Natural killer cell (primary cell): ENCODE data around the gene CAMSAP1. TPM values are rescaled to one million over a fixed set of nuclear protein-coding genes. Genes with fewer than 3 reads are reported as not detected.

Experiments
- ATAC-seq, 3 donors: fragments of 150-1000 bp in 2 of 3; fragments of 200-7000 bp in 1 of 3; cut with Tn5 transposase; 1 replicate in 1 of 3; 2 replicates in 2 of 3; pipeline ENCODE4 v1.10.0; 2021; ENCODE audit warnings: mild to moderate bottlenecking in 2 of 3, moderate library complexity in 2 of 3
- DNase-seq, 2 donors: peaks; one replicate each; pipeline versions ENCODE4 v3.0.0 to v3.0.0-alpha.2; 2013 to 2021; ENCODE audit warnings: mixed read lengths in 1 of 2
- H3K27ac ChIP-seq: one replicate; pipeline ENCODE4 v1.5.1; 2013; ENCODE audit warnings: mild to moderate bottlenecking, low read length
- H3K27me3 ChIP-seq: one replicate; pipeline ENCODE4 v1.6.1; 2013; ENCODE audit warnings: low read length; ENCODE audit not compliant: control insufficient read depth, insufficient read depth
- H3K36me3 ChIP-seq: one replicate; pipeline ENCODE4 v1.6.1; 2013; ENCODE audit warnings: low read length; ENCODE audit not compliant: control insufficient read depth, insufficient read depth
- H3K4me1 ChIP-seq: one replicate; pipeline ENCODE4 v1.6.1; 2013; ENCODE audit warnings: low read length; ENCODE audit not compliant: control insufficient read depth, insufficient read depth
- H3K4me3 ChIP-seq: one replicate; pipeline ENCODE4 v1.5.1; 2013; ENCODE audit warnings: low read length
- H3K9me3 ChIP-seq: one replicate; pipeline ENCODE4 v1.6.1; 2013; ENCODE audit warnings: low read length; ENCODE audit not compliant: control insufficient read depth, insufficient read depth
- H3K27ac Mint-ChIP-seq, 2 donors: one replicate each; pipeline ENCODE4 v1.8.0; 2022; ENCODE audit warnings: mild to moderate bottlenecking in 2 of 2, mixed read lengths in 2 of 2, moderate library complexity in 1 of 2
- H3K27me3 Mint-ChIP-seq, 2 donors: one replicate each; pipeline ENCODE4 v1.8.0; 2022; ENCODE audit warnings: low read depth in 2 of 2, mixed read lengths in 2 of 2
- H3K36me3 Mint-ChIP-seq: one replicate; pipeline ENCODE4 v1.8.0; 2022; ENCODE audit warnings: mixed read lengths
- H3K4me1 Mint-ChIP-seq, 2 donors: one replicate each; pipeline ENCODE4 v1.8.0; 2022; ENCODE audit warnings: mixed read lengths in 2 of 2
- H3K4me3 Mint-ChIP-seq: one replicate; pipeline ENCODE4 v1.8.0; 2022; ENCODE audit warnings: mild to moderate bottlenecking, moderate library complexity, mixed read lengths
- H3K9me3 Mint-ChIP-seq, 2 donors: one replicate each; pipeline ENCODE4 v1.8.0; 2022; ENCODE audit warnings: mixed read lengths in 2 of 2
- WGBS: methylation state at CpG from one replicate; pipeline ENCODE4 v1.1.7; 2013; ENCODE audit warnings: missing lambda C conversion rate; ENCODE audit not compliant: insufficient coverage; 5-methylcytosine and 5-hydroxymethylcytosine counted together
- intact Hi-C: fragments of 100-400 bp; cut with micrococcal nuclease; formaldehyde crosslinking; loops from one replicate; pipeline ENCODE4 v1.14.2; 2022
- total RNA-seq, 4 donors: library from RNA; stranded (reverse); fragments of 120-200 nt in 1 of 4; gene quantifications; one replicate each; pipeline versions ENCODE4 v1.2.3 to v1.2.4, GENCODE V29; 2013 to 2022
- TF ChIP-seq, protein P1 (sequence below): fragments of 200-600 bp; IDR thresholded peaks from one replicate; pipeline ENCODE4 v1.8.0; 2022; ENCODE audit warnings: antibody characterized with exemption

Gene CAMSAP1
- total RNA-seq, 3 donors from 2014 or later (not counting 1 experiment from before 2014, with no cell fraction given), result 25.9 to 33.5 (median 28.1) TPM

DNA sequence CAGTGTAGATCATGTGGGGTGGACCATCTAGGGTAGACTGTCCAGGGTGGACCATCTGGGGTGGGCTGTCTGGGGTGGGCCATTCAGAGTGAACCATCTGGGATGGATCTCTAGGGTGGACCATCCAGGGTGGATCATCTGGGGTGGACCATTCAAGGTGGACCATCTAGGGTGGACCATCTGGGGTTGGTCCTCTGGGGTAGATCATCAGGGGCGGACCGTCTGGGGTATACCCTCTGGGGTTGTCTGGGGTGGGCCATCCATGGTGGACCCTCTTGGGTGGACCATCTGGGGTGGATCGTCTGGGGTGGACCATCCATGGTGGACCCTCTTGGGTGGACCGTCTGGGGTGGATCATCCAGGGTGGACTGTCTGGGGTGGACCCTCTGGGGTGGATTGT is 141.1 kb downstream of the CAMSAP1 start:
- peaks cover 0 to 3% of the 10 kb centered on the region in 2 donors for H3K4me1 Mint-ChIP-seq
- H3K27ac Mint-ChIP-seq, result no peak overlapping the region
- no peak for ATAC-seq
- Histone ChIP-seq H3K27me3 (no peaks in the 10 kb centered on the region), H3K4me1 (no peaks in the 10 kb centered on the region), H3K27ac (no peak overlapping the region), H3K4me3 (no peak overlapping the region), H3K9me3 (peaks cover 15% of the 10 kb centered on the region), H3K36me3 (no peaks in the 10 kb centered on the region)
- no peaks in the 10 kb centered on the region for H3K36me3 Mint-ChIP-seq
- no peak overlapping the region for H3K4me3 Mint-ChIP-seq
- no peaks in the 10 kb centered on the region for H3K9me3 Mint-ChIP-seq
- TF ChIP-seq, protein P1, sequence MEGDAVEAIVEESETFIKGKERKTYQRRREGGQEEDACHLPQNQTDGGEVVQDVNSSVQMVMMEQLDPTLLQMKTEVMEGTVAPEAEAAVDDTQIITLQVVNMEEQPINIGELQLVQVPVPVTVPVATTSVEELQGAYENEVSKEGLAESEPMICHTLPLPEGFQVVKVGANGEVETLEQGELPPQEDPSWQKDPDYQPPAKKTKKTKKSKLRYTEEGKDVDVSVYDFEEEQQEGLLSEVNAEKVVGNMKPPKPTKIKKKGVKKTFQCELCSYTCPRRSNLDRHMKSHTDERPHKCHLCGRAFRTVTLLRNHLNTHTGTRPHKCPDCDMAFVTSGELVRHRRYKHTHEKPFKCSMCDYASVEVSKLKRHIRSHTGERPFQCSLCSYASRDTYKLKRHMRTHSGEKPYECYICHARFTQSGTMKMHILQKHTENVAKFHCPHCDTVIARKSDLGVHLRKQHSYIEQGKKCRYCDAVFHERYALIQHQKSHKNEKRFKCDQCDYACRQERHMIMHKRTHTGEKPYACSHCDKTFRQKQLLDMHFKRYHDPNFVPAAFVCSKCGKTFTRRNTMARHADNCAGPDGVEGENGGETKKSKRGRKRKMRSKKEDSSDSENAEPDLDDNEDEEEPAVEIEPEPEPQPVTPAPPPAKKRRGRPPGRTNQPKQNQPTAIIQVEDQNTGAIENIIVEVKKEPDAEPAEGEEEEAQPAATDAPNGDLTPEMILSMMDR, result no peak
- WGBS, result 98% methylated on average over 4 of the region's 4 CpGs
- intact Hi-C loops, result no loop called here
- H3K27me3 Mint-ChIP-seq, result peaks cover 0 to 4% of the 10 kb centered on the region in 2 donors
- DNase-seq, result no peak

DNA sequence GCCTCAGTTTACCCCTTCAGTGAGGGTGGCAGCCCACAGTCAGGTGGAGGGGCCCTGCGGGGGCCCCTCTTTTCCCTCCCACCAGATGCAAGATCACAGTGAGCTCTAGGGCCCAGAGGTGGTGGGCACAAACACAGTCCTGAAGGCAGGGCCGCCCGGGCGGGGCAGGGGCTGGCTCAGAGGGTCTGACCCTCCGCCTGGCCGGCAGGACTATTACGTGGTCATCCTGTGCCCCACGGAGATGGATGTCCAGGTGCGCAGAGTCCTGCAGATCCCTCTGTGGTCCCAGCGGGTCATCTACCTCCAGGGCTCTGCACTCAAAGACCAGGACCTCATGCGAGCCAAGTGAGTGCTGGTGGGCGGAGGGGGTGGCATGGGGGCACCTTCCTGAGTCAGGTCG is 141.9 kb downstream of the CAMSAP1 start:
- 95% methylated on average over 13 of the region's 13 CpGs for WGBS
- no peak overlapping the region for H3K4me3 ChIP-seq
- Mint-ChIP-seq H3K36me3 (no peaks in the 10 kb centered on the region), H3K27me3 (peaks cover 0 to 4% of the 10 kb centered on the region in 2 donors), H3K4me3 (no peak overlapping the region), H3K9me3 (no peaks in the 10 kb centered on the region), H3K27ac (no peak overlapping the region), H3K4me1 (peaks cover 0 to 10% of the 10 kb centered on the region in 2 donors)
- peaks cover 15% of the 10 kb centered on the region for H3K9me3 ChIP-seq
- no peak overlapping the region for H3K27ac ChIP-seq
- intact Hi-C loops, result no loop called here
- no peaks in the 10 kb centered on the region for H3K27me3 ChIP-seq
- no peaks in the 10 kb centered on the region for H3K36me3 ChIP-seq
- ATAC-seq, result no peak
- DNase-seq, result no peak
- TF ChIP-seq, protein P1, result no peak
- H3K4me1 ChIP-seq, result no peaks in the 10 kb centered on the region

DNA sequence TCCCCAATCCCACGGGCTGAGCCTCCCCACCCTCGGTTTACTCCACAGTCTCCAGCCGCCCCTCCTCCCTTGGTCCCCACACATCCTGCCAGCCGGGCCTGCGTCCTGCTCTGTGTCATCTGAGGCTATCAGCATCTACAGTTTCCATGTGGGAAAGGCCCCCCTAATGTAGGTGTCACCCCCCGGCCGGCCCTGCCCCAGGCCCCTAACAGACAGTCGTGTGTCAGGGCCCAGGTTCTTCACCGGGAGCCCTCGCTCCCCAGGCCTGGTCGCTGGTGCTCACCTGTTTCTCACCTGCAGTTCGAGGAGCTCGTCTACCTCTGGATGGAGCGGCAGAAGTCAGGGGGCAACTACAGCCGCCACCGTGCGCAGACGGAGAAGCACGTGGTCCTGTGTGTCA is 142.6 kb downstream of the CAMSAP1 start:
- no peak overlapping the region for H3K4me3 ChIP-seq
- H3K9me3 ChIP-seq, result peaks cover 15% of the 10 kb centered on the region
- H3K36me3 Mint-ChIP-seq, result no peaks in the 10 kb centered on the region
- no peak overlapping the region for H3K4me3 Mint-ChIP-seq
- ATAC-seq (no peak), DNase-seq (no peak)
- WGBS, result 87% methylated on average over 19 of the region's 19 CpGs
- intact Hi-C loops, result no loop called here
- H3K4me1 ChIP-seq, result no peaks in the 10 kb centered on the region
- no peaks in the 10 kb centered on the region for H3K27me3 ChIP-seq
- H3K9me3 Mint-ChIP-seq, result no peaks in the 10 kb centered on the region
- H3K4me1 Mint-ChIP-seq, result peaks cover 0 to 10% of the 10 kb centered on the region in 2 donors
- no peaks in the 10 kb centered on the region for H3K36me3 ChIP-seq
- H3K27ac Mint-ChIP-seq, result no peak overlapping the region
- TF ChIP-seq, protein P1, result no peak
- H3K27ac ChIP-seq, result no peak overlapping the region
- H3K27me3 Mint-ChIP-seq, result peaks cover 0 to 4% of the 10 kb centered on the region in 2 donors

DNA sequence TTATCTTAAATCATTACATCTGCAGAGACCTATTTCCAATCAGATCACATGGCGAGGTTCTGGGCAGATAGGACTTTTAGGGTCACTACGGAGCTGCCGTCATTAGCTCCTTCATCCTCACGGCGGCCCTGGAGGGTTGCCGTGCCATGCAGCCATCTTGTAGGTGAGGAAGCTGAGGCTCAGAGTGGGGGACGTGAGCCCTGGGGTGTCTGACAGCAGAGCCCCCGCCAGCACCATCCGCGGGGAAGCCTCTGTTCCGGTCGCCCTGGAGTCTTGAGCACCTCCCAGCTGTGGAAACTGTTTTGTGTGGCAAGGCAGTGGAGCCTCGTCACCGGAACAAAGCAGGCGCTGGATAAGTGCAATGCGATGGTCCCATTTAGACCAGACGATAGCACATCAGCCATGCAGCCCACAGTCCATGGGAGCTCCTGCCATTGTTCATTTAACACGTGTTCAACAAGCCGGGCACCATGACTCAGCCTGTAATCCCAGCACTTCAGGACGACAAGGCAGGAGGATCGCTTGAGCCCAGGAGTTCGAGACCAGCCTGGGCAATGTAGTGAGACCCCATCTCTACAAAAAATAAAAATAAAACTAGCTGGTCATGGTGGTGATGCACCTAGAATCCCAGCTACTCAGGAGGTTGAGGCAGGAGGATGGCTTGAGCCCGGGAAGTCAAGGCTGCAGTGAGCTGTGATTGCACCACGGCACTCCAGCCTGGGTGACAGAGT is 143.5 kb downstream of the CAMSAP1 start:
- no peak for DNase-seq
- ATAC-seq, result no peak
- no peak overlapping the region for H3K27ac Mint-ChIP-seq
- no peak overlapping the region for H3K4me3 Mint-ChIP-seq
- no peaks in the 10 kb centered on the region for H3K27me3 ChIP-seq
- no peaks in the 10 kb centered on the region for H3K4me1 ChIP-seq
- peaks cover 0 to under 1% of the 10 kb centered on the region in 2 donors for H3K27me3 Mint-ChIP-seq
- no peak overlapping the region for H3K4me3 ChIP-seq
- intact Hi-C loops, result no loop called here
- H3K36me3 Mint-ChIP-seq, result no peaks in the 10 kb centered on the region
- no peaks in the 10 kb centered on the region for H3K36me3 ChIP-seq
- TF ChIP-seq, protein P1, result no peak
- peaks cover 15% of the 10 kb centered on the region for H3K9me3 ChIP-seq
- H3K4me1 Mint-ChIP-seq, result peaks cover 0 to 10% of the 10 kb centered on the region in 2 donors
- WGBS, result 92% methylated on average over 24 of the region's 24 CpGs
- no peak overlapping the region for H3K27ac ChIP-seq
- H3K9me3 Mint-ChIP-seq, result no peaks in the 10 kb centered on the region
